Stimulated activated CD4-positive, alpha-beta T cell treated with anti-CD3 and anti-CD28 coated beads, Interleukin-1b, Interleukin-23, amount 100 ng/mL, for 24 hours (primary cell): Measurements from ENCODE around the gene TMEM163.

Source experiments
- DNase-seq, 4 experiments: peaks; one replicate each; pipeline ENCODE4 v3.0.0-alpha.2; 2020; ENCODE audit warnings: low read depth in 4 of 4, low spot score in 1 of 4

TMEM163 gene

GRCh38 chr2:134413430-134413829, 305.4 kb downstream of the TMEM163 start:
- no peak for DNase-seq

DNA sequence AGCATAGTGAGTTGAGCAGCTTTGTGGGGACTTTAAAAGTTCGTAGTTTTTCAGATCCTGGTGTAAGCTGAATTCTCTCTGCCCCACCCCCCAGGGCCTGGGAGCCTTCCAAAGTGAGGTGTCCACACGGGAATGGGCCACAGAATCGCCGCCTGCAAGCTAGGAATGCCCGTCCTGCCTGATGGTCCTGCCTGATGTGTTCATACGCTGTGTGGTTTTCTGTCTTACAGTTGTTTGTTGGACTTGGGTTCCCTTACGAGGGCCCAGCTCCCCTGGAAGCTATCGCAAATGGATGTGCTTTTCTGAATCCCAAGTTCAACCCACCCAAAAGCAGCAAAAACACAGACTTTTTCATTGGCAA, 306.2 kb downstream of the TMEM163 start:
- no peak for DNase-seq

DNA sequence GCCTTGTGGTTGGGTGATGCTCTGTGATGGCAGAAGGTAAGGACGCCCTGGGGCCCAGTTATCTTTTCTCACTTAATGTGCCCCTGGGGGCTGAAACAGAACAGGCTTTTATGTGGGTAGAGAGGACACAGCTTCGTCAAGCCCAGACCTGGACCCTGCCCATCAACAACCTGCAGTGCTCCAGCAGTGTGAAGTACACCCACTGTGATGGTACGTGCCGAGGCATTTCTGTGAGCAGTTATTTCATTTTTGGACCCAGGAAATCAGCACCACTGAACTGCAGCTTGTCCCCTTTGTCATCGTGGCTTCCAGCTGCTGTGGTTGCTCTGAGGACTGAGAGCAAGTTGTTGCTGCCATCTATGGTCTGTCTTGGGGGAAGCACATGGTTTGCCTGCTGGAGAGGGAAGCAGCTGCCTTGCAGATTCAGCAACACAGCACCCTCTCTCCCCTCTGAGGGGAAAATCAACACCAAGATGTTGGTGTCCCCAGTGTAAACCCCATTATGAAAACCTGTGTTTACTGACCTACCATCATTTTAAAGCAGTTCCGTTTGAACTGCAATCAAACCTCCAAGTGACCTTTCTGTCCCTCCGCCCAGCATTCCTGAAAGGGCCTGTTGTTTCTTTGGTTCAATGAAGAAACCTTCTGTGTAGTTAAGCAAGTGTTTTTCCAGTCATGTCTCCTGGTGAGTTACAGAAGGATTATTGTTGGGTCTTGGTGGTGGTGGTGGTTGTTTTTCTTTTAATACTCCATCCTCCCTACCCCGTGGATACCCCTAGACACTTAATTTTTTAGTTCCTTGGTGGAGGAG, 306.8 kb downstream of the TMEM163 start:
- peak; percentile 15 to 37 (median 30) for DNase-seq

GRCh38 chr2:134411279-134411827, 307.4 kb downstream of the TMEM163 start:
- no peak for DNase-seq

- DNase-seq, result no peak
Measured at GRCh38 chr2:134410831-134411231, 308.0 kb downstream of the TMEM163 start.

DNA sequence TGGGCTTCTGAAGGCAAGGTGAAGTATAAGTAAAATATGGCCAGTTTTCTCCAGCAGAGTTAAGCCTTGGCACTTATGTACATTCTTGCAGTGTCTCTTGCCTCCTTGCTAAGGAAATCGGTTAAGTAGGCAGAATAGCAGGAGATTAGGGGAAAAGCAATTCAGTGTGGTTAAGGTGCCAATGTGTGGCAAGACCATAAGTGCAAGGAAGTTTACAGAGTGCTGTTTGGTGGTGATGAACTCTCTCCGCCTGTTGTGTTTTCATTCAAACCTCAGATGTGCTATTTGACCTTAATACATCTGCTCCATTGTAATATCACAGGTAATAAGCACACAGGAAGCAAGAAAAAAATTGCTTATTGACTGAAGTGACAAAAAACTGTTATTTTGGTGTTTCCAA, 308.8 kb downstream of the TMEM163 start:
- no peak for DNase-seq

- no peak for DNase-seq
Measured at GRCh38 chr2:134408791-134409190, 310.0 kb downstream of the TMEM163 start.

- DNase-seq, result no peak
Measured at GRCh38 chr2:134408386-134408785, 310.4 kb downstream of the TMEM163 start.

- no peak for DNase-seq
Measured at GRCh38 chr2:134407154-134407890, 311.5 kb downstream of the TMEM163 start.

DNA sequence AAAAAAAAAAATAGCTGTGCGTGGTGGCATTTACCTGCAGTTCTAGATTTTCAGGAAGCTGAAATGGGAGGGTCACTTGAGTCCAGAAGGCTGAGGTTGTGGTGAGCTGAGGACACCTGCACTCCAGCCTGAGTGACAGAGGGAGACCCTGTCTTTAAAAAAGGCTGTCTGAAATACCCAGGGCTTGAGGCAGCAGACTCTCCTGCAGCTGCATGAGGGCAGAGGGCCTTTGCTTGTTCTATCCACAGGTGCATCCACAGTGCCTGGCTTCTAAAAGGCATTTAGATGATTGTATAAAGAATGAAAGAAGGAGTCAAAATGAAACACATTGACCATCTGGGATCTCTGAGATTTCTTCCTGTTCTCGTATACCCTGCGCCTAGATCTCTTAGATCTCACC, 312.1 kb downstream of the TMEM163 start:
- no peak for DNase-seq

DNA sequence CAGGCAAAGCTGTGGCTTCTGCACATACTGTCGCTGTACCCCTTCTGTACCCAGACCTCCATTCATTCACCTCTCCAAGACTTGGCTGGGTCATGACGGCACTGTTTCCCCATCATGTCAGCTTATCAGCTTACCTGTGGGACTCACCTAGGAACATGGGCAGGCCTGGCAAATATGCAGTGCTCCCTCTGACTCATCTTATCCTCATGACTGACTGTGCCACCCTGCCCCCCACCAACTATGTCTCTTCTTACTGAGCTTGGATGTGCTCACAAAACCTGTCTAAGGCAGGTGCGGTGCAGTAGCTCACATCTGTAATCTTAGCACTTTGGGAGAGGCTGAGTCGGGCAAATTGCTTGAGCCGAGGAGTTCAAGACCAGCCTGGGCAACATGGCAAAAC, 312.5 kb downstream of the TMEM163 start:
- no peak for DNase-seq
